HPDE6-E6E7 (cell line): Measurements from ENCODE around the gene NRXN3.

Experiments used
- DNase-seq: peaks from one replicate; pipeline ENCODE4 v3.0.0; 2011; ENCODE audit warnings: missing footprints; ENCODE audit errors: extremely low spot score

Gene NRXN3

GRCh38 chr14:79575032-79575431, 1404.9 kb downstream of the NRXN3 start:
- DNase-seq = no peak

DNA sequence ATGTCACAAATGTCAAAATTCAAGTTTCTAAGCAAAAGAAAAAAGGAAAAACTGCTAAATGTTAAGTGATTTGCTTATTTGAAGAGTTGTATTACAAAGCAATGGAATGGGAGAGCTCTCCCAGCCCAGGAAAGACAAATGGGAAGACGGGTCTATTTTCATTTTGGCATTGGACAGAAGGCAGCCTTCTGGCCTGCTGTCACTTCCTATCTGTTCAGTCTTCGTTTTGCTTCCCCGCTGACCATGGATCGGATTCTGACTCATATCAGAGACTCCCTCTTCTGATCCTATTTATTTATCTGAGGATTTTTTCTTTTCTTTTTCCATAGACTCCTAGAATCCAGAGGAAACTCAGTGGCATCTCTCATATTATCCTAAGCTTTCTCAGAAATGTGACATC, 1406.3 kb downstream of the NRXN3 start:
- DNase-seq = no peak

GRCh38 chr14:79578470-79578869, 1408.3 kb downstream of the NRXN3 start:
- no peak for DNase-seq

DNA sequence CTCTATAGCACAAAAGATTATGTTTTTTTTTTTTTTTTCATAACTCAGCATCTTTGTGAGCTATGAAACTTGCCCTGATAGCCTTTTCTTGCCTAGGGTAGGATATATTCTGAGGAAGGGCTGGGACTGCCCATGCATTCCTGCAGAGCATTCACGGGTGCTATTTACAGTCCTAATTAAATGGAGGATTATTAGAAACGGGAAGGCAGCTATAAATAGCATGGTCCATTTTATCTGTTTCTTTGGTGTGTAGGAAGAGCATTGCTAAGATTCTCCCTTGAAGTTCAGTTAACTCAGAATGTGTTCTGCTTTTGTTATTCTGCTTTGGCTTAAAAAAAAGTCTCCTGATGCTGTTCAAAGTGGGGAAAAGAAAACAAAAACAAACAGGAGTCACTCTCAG, 1410.2 kb downstream of the NRXN3 start:
- no peak for DNase-seq

DNA sequence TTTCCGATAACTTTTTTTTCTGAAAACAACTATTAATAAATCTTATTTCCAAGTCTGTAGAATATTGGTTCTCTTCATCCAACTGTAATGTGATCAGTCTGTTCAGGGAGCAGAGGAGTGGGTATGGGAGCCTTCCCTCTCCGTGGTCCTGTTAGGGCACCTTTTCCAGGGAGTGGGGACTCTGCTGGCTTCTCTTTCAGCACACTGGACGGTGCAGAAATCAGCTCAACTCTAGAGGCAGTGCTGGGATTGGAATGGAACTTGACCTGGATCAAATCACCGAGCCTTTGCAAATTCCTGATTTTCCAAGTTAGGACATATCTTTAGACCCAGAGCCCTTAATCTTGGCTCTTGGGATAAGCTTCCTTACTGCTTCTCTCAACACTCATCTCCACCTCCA, 1410.7 kb downstream of the NRXN3 start:
- no peak for DNase-seq

DNA sequence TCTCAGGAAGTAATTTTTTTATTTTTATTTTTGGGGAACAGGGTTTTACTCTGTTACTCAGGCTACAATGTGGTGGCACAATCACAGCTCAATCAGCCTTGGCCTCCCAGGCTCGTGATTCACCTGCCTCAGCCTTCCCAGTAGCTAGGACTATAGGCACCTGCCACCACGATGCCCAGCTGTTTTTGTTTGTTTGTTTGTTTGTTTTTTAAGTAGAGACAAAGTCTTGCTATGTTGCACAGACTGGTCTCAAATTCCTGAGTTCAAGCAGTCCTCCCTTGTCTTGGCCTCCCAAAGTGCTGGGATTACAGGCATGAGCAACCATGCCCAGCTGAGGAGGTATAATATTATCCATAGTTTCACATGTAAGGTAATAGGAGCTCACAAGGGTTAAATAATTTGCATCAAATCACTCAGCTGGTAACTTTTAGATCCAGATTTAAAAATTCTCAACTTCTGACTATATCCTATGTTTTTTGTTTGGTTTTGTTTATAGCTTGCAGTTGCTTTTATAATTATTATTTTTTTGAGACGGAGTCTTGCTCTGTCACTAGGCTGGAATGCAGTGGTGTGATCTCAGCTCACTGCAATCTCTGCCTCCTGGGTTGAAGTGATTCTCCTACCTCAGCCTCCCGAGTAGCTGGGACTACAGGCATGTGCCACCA, 1411.9 kb downstream of the NRXN3 start:
- DNase-seq = no peak

GRCh38 chr14:79583738-79584408, 1413.7 kb downstream of the NRXN3 start:
- no peak for DNase-seq

GRCh38 chr14:79584679-79585078, 1414.5 kb downstream of the NRXN3 start:
- no peak for DNase-seq

DNA sequence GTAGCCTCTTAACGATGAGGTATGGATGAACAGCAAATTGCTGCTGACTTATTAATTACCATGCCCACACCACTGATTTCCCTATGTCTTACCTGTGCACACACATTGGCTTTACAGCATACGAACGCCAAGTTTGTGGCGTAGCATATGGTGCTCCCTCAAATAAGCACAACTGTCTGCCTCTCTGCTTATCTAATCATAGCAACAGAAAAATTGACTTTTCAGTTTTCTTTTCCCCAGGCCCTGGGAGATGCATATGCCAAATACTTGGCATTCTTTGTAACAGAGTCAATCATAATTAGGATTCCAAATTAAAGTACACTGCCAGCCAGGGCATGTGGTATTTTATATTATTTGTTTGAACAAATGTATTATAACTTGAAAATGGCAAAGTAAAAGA, 1415.7 kb downstream of the NRXN3 start:
- DNase-seq = no peak

DNA sequence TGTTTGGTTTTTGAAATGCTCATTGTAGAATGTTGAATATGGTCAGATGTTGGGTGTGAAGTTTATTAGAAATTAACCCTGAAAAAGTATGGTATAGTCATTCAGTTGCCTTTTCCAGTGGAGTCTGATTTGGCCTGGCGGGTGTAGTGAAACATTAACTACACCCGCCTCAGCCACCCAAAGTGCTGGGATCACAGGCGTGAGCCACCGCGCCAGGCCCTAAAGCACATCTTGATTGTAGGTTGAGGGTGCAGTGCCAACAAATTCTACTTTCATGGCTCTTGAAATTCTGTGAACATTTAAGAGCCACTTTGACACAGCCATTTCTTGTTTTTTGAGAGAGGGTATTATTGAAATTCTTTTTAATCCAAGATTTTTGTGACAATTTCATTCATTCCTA, 1416.2 kb downstream of the NRXN3 start:
- no peak for DNase-seq

GRCh38 chr14:79586989-79587598, 1416.9 kb downstream of the NRXN3 start:
- no peak for DNase-seq

- DNase-seq = no peak
Observed at GRCh38 chr14:79587875-79588274, 1417.7 kb downstream of the NRXN3 start.

DNA sequence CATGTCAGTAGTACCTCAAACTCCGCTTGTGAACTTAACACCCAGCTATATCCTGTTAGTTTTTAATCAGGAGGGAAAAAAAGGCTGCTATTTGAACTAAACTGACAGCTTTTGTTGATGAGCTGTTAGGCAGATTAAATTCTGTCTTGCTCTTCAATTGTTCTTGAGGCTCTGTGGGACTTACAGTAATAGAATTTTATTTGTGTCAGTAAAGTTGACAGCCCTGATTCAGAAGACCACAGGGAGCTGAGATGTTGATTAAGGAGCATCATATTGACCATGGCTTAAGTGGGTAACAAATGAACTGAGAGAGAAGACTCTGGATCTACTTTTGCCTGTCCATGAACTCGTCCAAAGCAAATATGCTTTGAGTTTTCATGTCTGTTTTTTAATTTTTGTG, 1418.2 kb downstream of the NRXN3 start:
- no peak for DNase-seq

DNA sequence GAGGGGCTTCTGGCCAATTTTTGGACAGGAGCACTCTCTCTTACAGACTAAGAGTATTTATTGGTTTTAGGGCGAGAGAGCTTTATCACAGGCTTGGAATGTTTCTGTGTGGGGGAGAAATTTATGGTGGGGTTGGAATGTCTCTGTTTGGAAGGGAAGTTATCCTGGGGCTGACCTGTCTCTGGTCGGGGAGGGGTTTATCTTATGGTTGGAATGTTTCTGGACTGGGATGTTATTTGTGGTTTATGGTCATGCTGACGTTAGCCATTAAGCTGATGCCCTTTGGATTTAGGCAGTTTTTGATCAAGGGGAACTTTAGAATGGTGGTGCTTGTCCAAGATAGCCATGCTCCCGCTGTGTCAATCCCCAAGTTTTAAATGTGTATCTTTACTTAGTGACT, 1426.4 kb downstream of the NRXN3 start:
- no peak for DNase-seq

DNA sequence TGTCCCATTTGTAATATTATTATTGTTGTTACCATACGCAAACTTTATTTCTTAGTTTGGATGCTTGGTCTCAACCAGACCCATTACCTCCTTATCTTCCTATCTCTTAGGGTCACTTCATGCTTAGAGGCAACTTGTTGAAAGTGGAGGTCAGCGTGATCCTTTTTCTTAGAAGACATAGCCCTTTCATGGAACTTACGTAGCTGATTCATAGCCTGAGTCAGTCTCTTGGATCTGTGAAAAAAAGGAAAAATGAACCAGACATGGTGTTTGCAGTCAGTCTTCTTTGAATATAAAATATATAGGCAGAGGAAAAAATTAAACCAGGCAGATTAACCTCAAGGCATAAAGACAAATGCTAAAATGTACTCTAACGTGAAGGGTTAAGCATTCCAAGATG, 1427.4 kb downstream of the NRXN3 start:
- no peak for DNase-seq

GRCh38 chr14:79598339-79598738, 1428.2 kb downstream of the NRXN3 start:
- DNase-seq = no peak

GRCh38 chr14:79599239-79599638, 1429.1 kb downstream of the NRXN3 start:
- DNase-seq = no peak

DNA sequence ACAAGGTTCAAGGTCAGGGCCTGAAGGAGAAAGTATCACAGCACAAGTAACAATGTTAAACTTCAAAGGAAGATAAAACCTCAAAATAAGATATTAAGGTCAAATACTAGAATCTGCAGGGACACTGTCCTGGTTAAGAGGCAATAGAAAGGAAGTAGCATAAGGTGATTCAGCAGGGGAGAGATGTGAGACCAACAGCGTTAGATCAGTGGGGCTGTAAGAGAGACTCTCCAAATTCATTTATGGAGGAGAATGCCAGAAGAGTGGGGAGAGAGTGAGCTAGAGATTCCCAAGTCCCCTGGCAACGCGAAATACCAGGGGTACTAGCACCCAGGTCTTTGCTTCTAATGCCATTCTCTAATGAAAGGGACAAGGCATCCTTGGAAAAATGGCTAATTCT, 1430.2 kb downstream of the NRXN3 start:
- no peak for DNase-seq

- DNase-seq = no peak
Observed at GRCh38 chr14:79601579-79601978, 1431.4 kb downstream of the NRXN3 start.

DNA sequence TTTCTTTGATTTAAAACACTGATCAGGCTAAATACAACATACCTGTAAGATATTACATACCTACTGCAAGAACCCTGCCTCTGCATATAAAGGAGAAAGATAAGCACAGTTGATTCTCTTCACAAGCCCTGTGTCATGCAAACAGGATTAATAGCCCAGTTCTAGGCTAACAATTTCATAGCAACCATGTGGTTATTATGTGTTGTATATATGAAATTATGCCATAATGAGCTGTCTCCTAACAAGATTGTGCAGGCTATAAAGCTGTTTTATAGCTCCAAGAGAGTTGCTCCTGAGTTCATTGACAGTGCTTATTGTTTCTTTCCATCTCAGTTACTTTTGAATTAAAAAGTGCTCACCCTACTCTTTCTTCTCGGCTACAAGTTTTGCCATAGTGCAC, 1431.9 kb downstream of the NRXN3 start:
- DNase-seq = no peak

GRCh38 chr14:79602742-79603141, 1432.6 kb downstream of the NRXN3 start:
- no peak for DNase-seq

DNA sequence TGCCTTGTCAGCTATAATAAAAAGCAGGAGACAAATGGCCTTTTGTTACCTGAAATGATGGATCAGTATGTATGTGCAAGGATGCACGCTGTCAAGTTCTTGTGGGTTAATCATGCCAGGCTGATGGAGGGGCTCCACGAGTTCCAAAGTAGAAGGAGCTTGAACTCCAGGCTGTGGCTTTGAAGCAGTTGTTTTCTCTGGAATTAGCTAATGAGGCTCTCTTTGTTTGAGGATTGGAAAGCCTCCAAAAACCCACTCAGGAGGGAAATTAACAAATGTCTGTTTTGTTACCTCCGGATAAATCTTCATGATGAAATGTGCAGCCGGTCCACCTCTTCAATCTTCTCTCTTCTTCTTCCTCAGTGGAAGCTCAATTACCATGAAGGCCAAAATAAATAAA, 1435.7 kb downstream of the NRXN3 start:
- no peak for DNase-seq

GRCh38 chr14:79608446-79608845, 1438.3 kb downstream of the NRXN3 start:
- DNase-seq = no peak
